HFF-Myc (cell line): ENCODE measurements around the gene PSMD8.
A peak's percentile ranks its signal among the peaks of the same experiment; 100 is the strongest.
"Not testable (repeated sequence)": the region's sequence is repeated elsewhere in the genome, so short reads cannot be mapped to it uniquely, and the experiment has no call there.

Experiments used
- DNase-seq: peaks from one replicate; pipeline ENCODE4 v3.0.0-alpha.2; 2011; ENCODE audit warnings: low read depth; ENCODE audit errors: extremely low read depth
- H3K4me3 ChIP-seq: replicated peaks from 2 replicates; pipeline ENCODE4 v1.5.1; 2011; ENCODE audit warnings: low read depth, mild to moderate bottlenecking, control low read depth, low read length
- CTCF ChIP-seq: IDR thresholded peaks from 2 replicates; pipeline ENCODE4 v1.5.1; 2012; ENCODE audit warnings: mild to moderate bottlenecking, low read depth, low read length, control low read depth; ENCODE audit errors: missing control alignments

PSMD8 gene

GRCh38 chr19:38361633-38362075, 12.7 kb upstream of the PSMD8 start:
- peak overlapping the region; percentile 50 for H3K4me3 ChIP-seq
- TF ChIP-seq CTCF, result no peak
- no peak for DNase-seq

- DNase-seq, result no peak
- H3K4me3 ChIP-seq, result peak overlapping the region; percentile 50
- TF ChIP-seq CTCF, result no peak
These were observed 12.1 kb upstream of the PSMD8 start for GRCh38 chr19:38362076-38362945.

GRCh38 chr19:38362946-38363688, 11.3 kb upstream of the PSMD8 start:
- H3K4me3 ChIP-seq, result peak overlapping the region; percentile 50
- not testable (repeated sequence) for DNase-seq

GRCh38 chr19:38367041-38367440, 7.3 kb upstream of the PSMD8 start:
- no peak for TF ChIP-seq CTCF
- H3K4me3 ChIP-seq, result no peak overlapping the region
- no peak for DNase-seq

GRCh38 chr19:38369584-38369983, 4.8 kb upstream of the PSMD8 start:
- TF ChIP-seq CTCF, result no peak
- DNase-seq, result no peak
- no peak overlapping the region for H3K4me3 ChIP-seq

GRCh38 chr19:38370299-38370698, 4.1 kb upstream of the PSMD8 start:
- no peak for TF ChIP-seq CTCF
- DNase-seq, result no peak
- H3K4me3 ChIP-seq, result no peak overlapping the region

- no peak for TF ChIP-seq CTCF
- H3K4me3 ChIP-seq, result no peak overlapping the region
- DNase-seq, result no peak
These were observed 3.3 kb upstream of the PSMD8 start for GRCh38 chr19:38371081-38371480.
